GM18505 (cell line): ENCODE data around the gene CXorf51B.
"Not testable (repeated sequence)": the region's sequence is repeated elsewhere in the genome, so short reads cannot be mapped to it uniquely, and the experiment has no call there.

Source experiments
- ATAC-seq: cut with Tn5 transposase; IDR thresholded peaks from one replicate; pipeline ENCODE4 v1.9.1; 2021; ENCODE audit not compliant: unreplicated experiment
- POLR2A ChIP-seq: IDR thresholded peaks from 4 replicates; pipeline ENCODE4 v1.6.1; 2011; ENCODE audit warnings: borderline replicate concordance; ENCODE audit not compliant: insufficient read depth, insufficient read length; ENCODE audit errors: extremely low read depth

Gene CXorf51B

DNA sequence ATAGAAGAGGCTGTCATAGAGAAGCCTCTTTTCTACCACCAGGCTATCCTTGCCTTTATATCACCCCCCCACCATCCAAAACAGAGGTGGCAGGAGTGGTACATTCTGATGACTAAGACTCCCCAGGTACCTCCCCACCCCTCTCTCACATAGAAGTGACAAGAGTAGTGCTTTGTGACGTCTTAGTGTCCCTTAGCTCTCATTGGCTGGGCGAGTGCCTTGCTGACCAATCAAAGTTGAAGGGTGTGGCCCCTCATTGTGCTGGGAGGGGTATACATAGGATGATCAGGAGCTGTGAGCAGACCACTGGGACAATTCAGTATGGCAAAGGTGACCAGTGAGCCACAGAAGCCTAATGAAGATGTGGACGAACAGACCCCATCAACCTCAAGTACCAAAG lies at the start of gene CXorf51B:
Gene CXorf51B (plus strand): TSS at position 301 of the 400 bp plus-strand sequence. CDS start 21 bp downstream, at position 322.
- ATAC-seq: not testable (repeated sequence)

DNA sequence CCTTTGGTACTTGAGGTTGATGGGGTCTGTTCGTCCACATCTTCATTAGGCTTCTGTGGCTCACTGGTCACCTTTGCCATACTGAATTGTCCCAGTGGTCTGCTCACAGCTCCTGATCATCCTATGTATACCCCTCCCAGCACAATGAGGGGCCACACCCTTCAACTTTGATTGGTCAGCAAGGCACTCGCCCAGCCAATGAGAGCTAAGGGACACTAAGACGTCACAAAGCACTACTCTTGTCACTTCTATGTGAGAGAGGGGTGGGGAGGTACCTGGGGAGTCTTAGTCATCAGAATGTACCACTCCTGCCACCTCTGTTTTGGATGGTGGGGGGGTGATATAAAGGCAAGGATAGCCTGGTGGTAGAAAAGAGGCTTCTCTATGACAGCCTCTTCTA lies 5.1 kb downstream of the CXorf51B start, which contains the start of gene CXorf51A:
Gene CXorf51A (minus strand): TSS at position 101 of the 400 bp plus-strand sequence. CDS start 21 bp downstream, at position 80.
- ATAC-seq: not testable (repeated sequence)

DNA sequence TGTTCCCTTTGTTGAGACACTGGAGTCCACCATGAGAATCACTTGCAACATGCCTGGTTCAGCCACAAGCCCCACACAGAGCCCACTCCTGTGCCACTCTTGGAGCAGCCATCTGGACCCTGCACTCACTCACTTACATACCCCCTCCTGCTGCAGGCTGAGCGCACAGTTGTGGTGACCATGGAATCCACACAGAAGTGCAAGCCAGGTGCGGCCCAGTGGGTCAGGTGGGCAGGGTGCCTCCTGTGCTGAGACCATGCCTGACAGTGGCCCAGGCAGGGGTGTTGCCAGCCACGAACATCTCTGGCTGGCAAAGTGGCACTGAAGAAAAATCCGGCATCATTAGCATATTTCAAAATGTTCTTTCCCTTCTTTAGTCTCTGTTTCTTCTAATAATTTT lies 22.4 kb downstream of the CXorf51B start:
- no peak for TF ChIP-seq POLR2A
- no peak for ATAC-seq

GRCh38 chrX:146854281-146854680 lies 44.7 kb downstream of the CXorf51B start:
- TF ChIP-seq POLR2A: no peak
- ATAC-seq: no peak
